MCF 10A (cell line): Measurements from ENCODE around the gene SELL. TPM values are rescaled to one million over a fixed set of nuclear protein-coding genes. Genes with fewer than 3 reads are reported as not detected.

ENCODE experiments used
- BruUV-seq: library from RNA; stranded (reverse); fragments of 400-500 nt; replicated peaks from 2 replicates; lab custom pipeline; 2021; lab: Mats Ljungman, UMichigan
- CTCF ChIA-PET: fragments of 300-600 bp; sonication (Branson Sonifier 250); formaldehyde crosslinking; extraction: SDS; loops from one replicate; lab custom pipeline; 2021; ENCODE audit warnings: antibody characterized with exemption, inconsistent platforms; lab: Yijun Ruan, JAX
- POLR2A ChIA-PET: fragments of 300-600, 350-650 bp; sonication (Branson Sonifier 250); formaldehyde crosslinking; extraction: SDS; loops from one replicate; lab custom pipeline; 2020; ENCODE audit warnings: antibody characterized with exemption, inconsistent platforms; lab: Yijun Ruan, JAX
- DNase-seq: peaks from one replicate; pipeline ENCODE4 v3.0.0-alpha.2; 2018; ENCODE audit not compliant: unreplicated experiment
- H3K27ac Mint-ChIP-seq: one replicate; pipeline ENCODE4 v1.8.0; 2022; ENCODE audit warnings: mild to moderate bottlenecking, low read depth, mixed read lengths; ENCODE audit not compliant: unreplicated experiment
- H3K27me3 Mint-ChIP-seq: one replicate; pipeline ENCODE4 v1.8.0; 2022; ENCODE audit warnings: mixed read lengths; ENCODE audit not compliant: insufficient read depth, unreplicated experiment
- H3K36me3 Mint-ChIP-seq: one replicate; pipeline ENCODE4 v1.8.0; 2022; ENCODE audit warnings: mild to moderate bottlenecking, moderate library complexity, mixed read lengths; ENCODE audit not compliant: insufficient read depth, unreplicated experiment
- H3K4me1 Mint-ChIP-seq: one replicate; pipeline ENCODE4 v1.8.0; 2022; ENCODE audit warnings: mixed read lengths; ENCODE audit not compliant: insufficient read depth, unreplicated experiment
- H3K4me3 Mint-ChIP-seq: one replicate; pipeline ENCODE4 v1.8.0; 2022; ENCODE audit warnings: mild to moderate bottlenecking, moderate library complexity, mixed read lengths; ENCODE audit not compliant: unreplicated experiment
- H3K9me3 Mint-ChIP-seq: one replicate; pipeline ENCODE4 v1.8.0; 2022; ENCODE audit warnings: mixed read lengths; ENCODE audit not compliant: unreplicated experiment
- intact Hi-C: fragments of 100-400 bp; cut with micrococcal nuclease; formaldehyde crosslinking; loops from 2 replicates; pipeline ENCODE4 v1.14.1; 2022
- total RNA-seq: library from RNA; stranded (reverse); gene quantifications from 2 replicates; pipeline ENCODE4 v1.2.3, GENCODE V29; 2022
- TF ChIP-seq, protein P1 (sequence below): fragments of 200-600 bp; IDR thresholded peaks from one replicate; pipeline ENCODE4 v1.8.0; 2022; ENCODE audit warnings: antibody characterized with exemption, mild to moderate bottlenecking; ENCODE audit not compliant: unreplicated experiment

SELL gene
- total RNA-seq, 1 experiment from 2014 or later, result not detected

DNA sequence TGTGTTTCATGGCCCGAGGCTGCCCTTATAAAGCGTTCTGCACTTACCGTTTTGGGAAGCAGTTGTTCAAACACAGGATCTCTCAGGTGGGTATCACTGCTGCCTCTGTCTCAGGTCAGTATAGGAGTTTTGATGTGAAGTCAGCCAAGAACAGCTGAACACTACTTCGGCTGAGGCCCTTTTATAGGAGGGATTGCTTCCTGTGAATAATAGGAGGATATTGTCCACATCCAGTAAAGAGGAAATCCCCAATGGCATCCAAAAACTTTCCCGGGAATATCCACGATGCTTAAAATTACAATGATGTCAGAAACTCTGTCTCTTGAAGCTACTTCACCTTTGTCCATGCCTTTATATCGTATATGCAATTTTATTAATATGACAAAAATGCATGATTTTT lies 22.5 kb upstream of the SELL start, which contains the start of gene SELE:
TSS of gene SELE (minus strand) at position 156 of the 400 bp plus-strand sequence. CDS start 467 bp downstream, outside the sequence.
- no peaks in the 10 kb centered on the region for H3K9me3 Mint-ChIP-seq
- H3K4me1 Mint-ChIP-seq, result no peaks in the 10 kb centered on the region
- TF ChIP-seq, protein P1, sequence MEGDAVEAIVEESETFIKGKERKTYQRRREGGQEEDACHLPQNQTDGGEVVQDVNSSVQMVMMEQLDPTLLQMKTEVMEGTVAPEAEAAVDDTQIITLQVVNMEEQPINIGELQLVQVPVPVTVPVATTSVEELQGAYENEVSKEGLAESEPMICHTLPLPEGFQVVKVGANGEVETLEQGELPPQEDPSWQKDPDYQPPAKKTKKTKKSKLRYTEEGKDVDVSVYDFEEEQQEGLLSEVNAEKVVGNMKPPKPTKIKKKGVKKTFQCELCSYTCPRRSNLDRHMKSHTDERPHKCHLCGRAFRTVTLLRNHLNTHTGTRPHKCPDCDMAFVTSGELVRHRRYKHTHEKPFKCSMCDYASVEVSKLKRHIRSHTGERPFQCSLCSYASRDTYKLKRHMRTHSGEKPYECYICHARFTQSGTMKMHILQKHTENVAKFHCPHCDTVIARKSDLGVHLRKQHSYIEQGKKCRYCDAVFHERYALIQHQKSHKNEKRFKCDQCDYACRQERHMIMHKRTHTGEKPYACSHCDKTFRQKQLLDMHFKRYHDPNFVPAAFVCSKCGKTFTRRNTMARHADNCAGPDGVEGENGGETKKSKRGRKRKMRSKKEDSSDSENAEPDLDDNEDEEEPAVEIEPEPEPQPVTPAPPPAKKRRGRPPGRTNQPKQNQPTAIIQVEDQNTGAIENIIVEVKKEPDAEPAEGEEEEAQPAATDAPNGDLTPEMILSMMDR, result no peak
- peaks cover 27% of the 10 kb centered on the region for H3K27me3 Mint-ChIP-seq
- no peak within 1 kb of the TSS for H3K27ac Mint-ChIP-seq
- intact Hi-C loops, result no loop called here
- DNase-seq, result no peak
- POLR2A ChIA-PET, result no interaction called here
- H3K36me3 Mint-ChIP-seq, result no peaks in the 10 kb centered on the region
- no TSS peak for BruUV-seq
- CTCF ChIA-PET, result interaction anchor here (1.0 to 1.1 kb wide), 2 partner anchors 132 to 184 kb away, joined by 3 to 4 read pairs; no protein-coding TSS in a partner anchor
- no peak within 1 kb of the TSS for H3K4me3 Mint-ChIP-seq

DNA sequence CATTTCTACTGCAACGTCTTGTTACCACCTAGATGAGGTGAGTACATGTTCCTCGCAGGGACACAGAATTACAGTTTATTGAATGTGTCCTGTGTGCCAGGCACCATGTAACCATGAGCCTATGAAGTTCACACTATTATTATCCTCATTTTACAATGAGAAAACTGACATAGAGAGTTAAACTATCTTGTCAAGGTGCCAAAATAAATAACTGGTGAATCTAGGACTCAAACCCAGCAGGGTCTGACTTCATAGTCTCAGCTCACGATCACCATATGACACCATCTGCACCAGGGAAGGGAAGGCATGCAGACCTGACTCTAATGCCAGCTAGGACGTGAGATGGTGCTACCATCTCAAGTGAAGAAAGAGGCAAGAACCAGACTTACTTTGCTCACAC lies 20.0 kb upstream of the SELL start:
- intact Hi-C loops, result no loop called here
- POLR2A ChIA-PET, result no interaction called here
- CTCF ChIA-PET, result interaction anchor here (0.5 to 1.0 kb wide), 4 partner anchors 19 to 179 kb away, joined by 3 to 4 read pairs (median 4); no protein-coding TSS in a partner anchor
- no peaks in the 10 kb centered on the region for H3K9me3 Mint-ChIP-seq
- no TSS peak for BruUV-seq
- H3K36me3 Mint-ChIP-seq, result no peaks in the 10 kb centered on the region
- no peak overlapping the region for H3K27ac Mint-ChIP-seq
- H3K4me3 Mint-ChIP-seq, result no peak overlapping the region
- DNase-seq, result peak; percentile 21
- H3K27me3 Mint-ChIP-seq, result peaks cover 44% of the 10 kb centered on the region
- no peaks in the 10 kb centered on the region for H3K4me1 Mint-ChIP-seq
- TF ChIP-seq, protein P1, result no peak

DNA sequence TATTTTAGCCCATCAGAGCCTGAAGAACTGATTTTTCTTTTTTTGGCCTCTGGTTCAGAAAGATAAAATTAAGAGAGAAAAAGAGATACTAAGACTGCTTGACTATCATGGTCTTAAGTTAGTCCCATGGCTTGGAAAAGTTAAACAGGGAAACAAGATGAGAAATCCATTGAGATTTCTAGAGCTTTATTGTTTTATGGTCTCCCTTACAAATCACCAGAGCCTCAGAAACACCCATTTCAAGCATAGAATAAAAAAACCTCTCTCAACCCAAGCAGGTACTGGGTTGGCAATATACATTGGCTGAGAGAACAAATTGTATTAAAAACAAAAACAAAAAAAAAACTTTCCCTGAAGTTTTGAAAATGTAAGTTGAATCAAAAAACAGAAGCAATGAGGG lies 18.6 kb upstream of the SELL start:
- ChIA-PET CTCF (interaction anchor here (0.6 to 1.2 kb wide), 4 partner anchors 129 to 829 kb away, joined by 3 to 6 read pairs (median 3); no protein-coding TSS in a partner anchor), POLR2A (no interaction called here)
- TF ChIP-seq, protein P1, result no peak
- Mint-ChIP-seq H3K36me3 (no peaks in the 10 kb centered on the region), H3K4me1 (no peaks in the 10 kb centered on the region), H3K9me3 (no peaks in the 10 kb centered on the region), H3K27ac (no peak overlapping the region), H3K4me3 (no peak overlapping the region), H3K27me3 (peaks cover 45% of the 10 kb centered on the region)
- no peak for DNase-seq
- intact Hi-C loops, result no loop called here
- no TSS peak for BruUV-seq

DNA sequence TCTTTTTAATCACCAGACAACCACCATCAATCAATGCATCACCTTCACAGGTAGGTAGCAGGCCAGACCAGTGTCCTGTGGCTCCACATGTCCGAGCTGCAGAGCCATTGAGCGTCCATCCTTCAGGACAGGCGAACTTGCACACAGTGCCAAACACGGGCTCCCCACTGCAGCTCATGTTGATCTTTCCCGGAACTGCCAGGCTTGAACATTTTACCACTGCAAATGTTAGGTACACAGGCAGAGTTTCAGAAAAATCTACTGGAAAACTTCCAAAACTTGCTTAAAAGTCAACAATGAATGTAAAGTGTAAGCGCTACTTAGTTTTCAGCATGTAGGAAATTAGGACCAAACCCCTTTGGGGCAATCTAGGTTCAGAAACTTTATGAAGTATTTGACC lies 15.9 kb upstream of the SELL start:
- Mint-ChIP-seq H3K27me3 (peaks cover 32% of the 10 kb centered on the region), H3K36me3 (no peaks in the 10 kb centered on the region), H3K9me3 (no peaks in the 10 kb centered on the region), H3K4me1 (no peaks in the 10 kb centered on the region), H3K27ac (no peak overlapping the region), H3K4me3 (no peak overlapping the region)
- intact Hi-C loops, result no loop called here
- POLR2A ChIA-PET, result interaction anchor here (0.6 to 0.7 kb wide), 2 partner anchors 101 to 356 kb away, joined by 3 read pairs; no protein-coding TSS in a partner anchor
- TF ChIP-seq, protein P1, result no peak
- CTCF ChIA-PET, result interaction anchor here (0.6 to 1.4 kb wide), 4 partner anchors 10 to 175 kb away, joined by 3 to 7 read pairs (median 3); no protein-coding TSS in a partner anchor
- no peak for DNase-seq
- BruUV-seq, result no TSS peak
